ENCODE results near the gene PKP3. TPM values are rescaled to one million over a fixed set of nuclear protein-coding genes. Genes with fewer than 3 reads are reported as not detected.

Gene PKP3
- total RNA-seq, 4 donors from 2014 or later = 4.6 to 16.2 (median 13.5) TPM

GRCh38 chr11:405323-405953, 11.4 kb downstream of the PKP3 start:
- peak overlapping the region in 3 of 4 donors; percentile 80 to 91 (median 85) for H3K27ac ChIP-seq
- peak overlapping the region in 2 of 4 donors; percentile 80 to 81 for H3K4me3 ChIP-seq
- 37 to 59% methylated on average over 15 of the region's 17 CpGs for WGBS, 2 donors

GRCh38 chr11:405954-406795, 12.2 kb downstream of the PKP3 start:
- DNase-seq (ENCODE audit: low spot score in 2 of 2) = no peak
- Histone ChIP-seq H3K4me3 (peak overlapping the region; percentile 66 to 81 (median 76)), H3K4me1 (peaks cover 0 to 29% (median 13%) of the 10 kb centered on the region in 4 donors), H3K27me3 (no peaks in the 10 kb centered on the region), H3K36me3 (no peaks in the 10 kb centered on the region), H3K27ac (peak overlapping the region; percentile 66 to 91 (median 82)), H3K9me3 (no peaks in the 10 kb centered on the region)
- TF ChIP-seq POLR2A (IDR thresholded peaks at IDR 0.05) (no peak), CTCF (IDR thresholded peaks at IDR 0.05) (peak in 1 of 5 experiments; percentile 11)
- 71 to 72% methylated on average over 16 to 19 of the region's 47 CpGs for WGBS, 2 donors

More at GRCh38 chr11:405323-405953, 11.4 kb downstream of the PKP3 start:
- no peaks in the 10 kb centered on the region for H3K36me3 ChIP-seq
- H3K9me3 ChIP-seq = no peaks in the 10 kb centered on the region
- H3K27me3 ChIP-seq = no peaks in the 10 kb centered on the region
- DNase-seq (ENCODE audit: low spot score in 2 of 2) = no peak
- H3K4me1 ChIP-seq = peaks cover 0 to 29% (median 13%) of the 10 kb centered on the region in 4 donors
- no peak for TF ChIP-seq CTCF (IDR thresholded peaks at IDR 0.05)
- TF ChIP-seq POLR2A (IDR thresholded peaks at IDR 0.05) = no peak
- TF ChIP-seq EP300 (IDR thresholded peaks at IDR 0.05) = no peak

GRCh38 chr11:406796-407650, 13.0 kb downstream of the PKP3 start:
- H3K27ac ChIP-seq = peak overlapping the region; percentile 66 to 91 (median 82)
- H3K27me3 ChIP-seq = no peaks in the 10 kb centered on the region
- H3K4me1 ChIP-seq = peaks cover 0 to 29% (median 13%) of the 10 kb centered on the region in 4 donors
- peak; percentile 40 to 50 for DNase-seq (ENCODE audit: low spot score in 2 of 2)
- H3K36me3 ChIP-seq = no peaks in the 10 kb centered on the region
- H3K9me3 ChIP-seq = no peaks in the 10 kb centered on the region
- 20 to 25% methylated on average over 1 to 13 of the region's 91 CpGs for WGBS, 2 donors
- peak overlapping the region; percentile 66 to 81 (median 76) for H3K4me3 ChIP-seq
- TF ChIP-seq CTCF (IDR thresholded peaks at IDR 0.05) = peak in 1 of 5 experiments; percentile 49
- no peak for TF ChIP-seq POLR2A (IDR thresholded peaks at IDR 0.05)
- TF ChIP-seq EP300 (IDR thresholded peaks at IDR 0.05) = peak in 1 of 2 donors; percentile 19

GRCh38 chr11:407651-408123, 13.7 kb downstream of the PKP3 start:
- 74 to 82% methylated on average over 23 to 25 of the region's 28 CpGs for WGBS, 2 donors

More at GRCh38 chr11:407651-408123, 13.7 kb downstream of the PKP3 start:
- H3K9me3 ChIP-seq = no peaks in the 10 kb centered on the region
- no peak for DNase-seq (ENCODE audit: low spot score in 2 of 2)
- H3K27ac ChIP-seq = peak overlapping the region in 2 of 4 donors; percentile 50 to 91
- TF ChIP-seq EP300 (IDR thresholded peaks at IDR 0.05) (no peak), POLR2A (IDR thresholded peaks at IDR 0.05) (no peak), CTCF (IDR thresholded peaks at IDR 0.05) (no peak)
- H3K4me3 ChIP-seq = peak overlapping the region in 2 of 4 donors; percentile 25 to 80
- no peaks in the 10 kb centered on the region for H3K36me3 ChIP-seq
- H3K4me1 ChIP-seq = peaks cover 0 to 29% (median 13%) of the 10 kb centered on the region in 4 donors
- H3K27me3 ChIP-seq = no peaks in the 10 kb centered on the region
